Heart right ventricle (tissue), 16 donors: ENCODE measurements around the gene SLC26A9. TPM values are rescaled to one million over a fixed set of nuclear protein-coding genes. Genes with fewer than 3 reads are reported as not detected.

Experiments
- ATAC-seq, 8 donors: fragments of 200-7000 bp; cut with Tn5 transposase; one replicate each; pipeline ENCODE4 v1.9.1; 2020; ENCODE audit warnings: mild to moderate bottlenecking in 8 of 8, moderate library complexity in 8 of 8, moderate number of reproducible peaks in 1 of 8
- DNase-seq, 2 donors: peaks; one replicate each; pipeline ENCODE4 v3.0.0-alpha.2; 2020
- H3K27ac ChIP-seq, 10 donors: fragments of 200-600 bp; sonication (generic) in 2 of 10; one replicate each; pipeline versions ENCODE4 v1.5.0 to v1.8.0; 2020 to 2022; ENCODE audit warnings: mild to moderate bottlenecking in 3 of 10
- H3K27me3 ChIP-seq, 7 donors: fragments of 200-600 bp; one replicate each; pipeline ENCODE4 v1.8.0; 2021 to 2022; ENCODE audit warnings: mild to moderate bottlenecking in 2 of 7
- H3K36me3 ChIP-seq, 9 donors: fragments of 200-600 bp; sonication (generic) in 1 of 9; one replicate each; pipeline versions ENCODE4 v1.5.0 to v1.8.0; 2020 to 2022; ENCODE audit warnings: mild to moderate bottlenecking in 2 of 9
- H3K4me1 ChIP-seq, 9 donors: fragments of 200-600 bp; sonication (generic) in 1 of 9; one replicate each; pipeline versions ENCODE4 v1.5.0 to v1.8.0; 2020 to 2022; ENCODE audit warnings: mild to moderate bottlenecking in 4 of 9
- H3K4me3 ChIP-seq, 10 donors: fragments of 200-600 bp; sonication (generic) in 2 of 10; one replicate each; pipeline versions ENCODE4 v1.5.0 to v1.8.0; 2020 to 2022; ENCODE audit warnings: mild to moderate bottlenecking in 7 of 10, moderate library complexity in 2 of 10
- H3K9me3 ChIP-seq, 11 donors: fragments of 200-600 bp in 10 of 11; sonication (generic) in 2 of 11; one replicate each; pipeline versions ENCODE4 v1.5.0 to v1.8.0; 2013 to 2022; ENCODE audit warnings: mild to moderate bottlenecking in 2 of 11, control low read depth in 1 of 11, moderate library complexity in 1 of 11
- WGBS, 2 donors: extraction: QIAGEN DNeasy Blood & Tissue Kit; methylation state at CpG; one replicate each; pipeline ENCODE4 v1.1.7; 2013; ENCODE audit warnings: inconsistent platforms in 1 of 2; 5-methylcytosine and 5-hydroxymethylcytosine counted together
- intact Hi-C, 10 donors: fragments of 100-400 bp; cut with DNase I; formaldehyde crosslinking; loops; one replicate each; pipeline versions ENCODE4 v1.11.1 to v1.14.2; 2022
- polyA plus RNA-seq, 2 donors: library from polyadenylated mRNA; stranded (reverse); fragments of 200-250 nt; gene quantifications; one replicate each; pipeline ENCODE4 v1.2.3, GENCODE V29; 2013
- total RNA-seq, 10 donors: library from RNA; stranded (reverse); fragmentation: NEBNext Ultra II Directional in 3 of 10; extraction: Animal tissue kit (Norgen Biotek cat#: 25700) in 3 of 10; gene quantifications; one replicate each; pipeline versions ENCODE4 v1.2.1 to v1.2.4, GENCODE V29; 2021 to 2023
- TF ChIP-seq, protein P1 (sequence below), 9 donors: fragments of 200-600 bp; sonication (generic) in 2 of 9; IDR thresholded peaks; one replicate each; pipeline versions ENCODE4 v1.5.0 to v1.8.0; 2021 to 2022; ENCODE audit warnings: antibody characterized with exemption in 9 of 9, mild to moderate bottlenecking in 5 of 9, moderate library complexity in 1 of 9
- donor health status: Arrhythmogenic right ventricular cardiomyopathy.
- donor health status: ischemic (EF 13 %, LVEDD 7.1; RV severe dilation, severe dysfunction).
- donor health status: healthy with polysubstance abuse.
- donor health status: DM: no; HTN: yes; CAD: no.
- donor health status: DM: no; HTN: no; CAD: no.
- donor health status: ischemic (EF 25% LVEDD 6.9; RV normal size, moderate dysfunction).
- donor health status: ischemic (EF 25% LVEDD 5.7; RV mildly dilated, moderate dysfunction).
- donor health status: healthy.
- donor health status: DM: yes; HTN: yes; CAD: no.
- donor health status: Ischemic cardiomyopathy.
- donor health status: ischemic (EF 35%, LVEDD 5.7; RV mildly dilated, moderate dysfunction).
- donor health status: nonischemic (EF 11% LVEDD 7.7; RV severe dilation, severe dysfunction).
- donor health status: DM: yes; HTN: yes; CAD: no.
- donor health status: PGD.
- donor health status: ischemic (EF 29% LVEDD 5.4; RV normal size, mild dysfunction).
- donor health status: nonischemic (EF 23%, LVEDD 6.1; RV moderate dilation, normal function).

Gene SLC26A9
- total and polyA plus RNA-seq, 12 donors: 3.3 to 41.1 (median 12.7) TPM

DNA sequence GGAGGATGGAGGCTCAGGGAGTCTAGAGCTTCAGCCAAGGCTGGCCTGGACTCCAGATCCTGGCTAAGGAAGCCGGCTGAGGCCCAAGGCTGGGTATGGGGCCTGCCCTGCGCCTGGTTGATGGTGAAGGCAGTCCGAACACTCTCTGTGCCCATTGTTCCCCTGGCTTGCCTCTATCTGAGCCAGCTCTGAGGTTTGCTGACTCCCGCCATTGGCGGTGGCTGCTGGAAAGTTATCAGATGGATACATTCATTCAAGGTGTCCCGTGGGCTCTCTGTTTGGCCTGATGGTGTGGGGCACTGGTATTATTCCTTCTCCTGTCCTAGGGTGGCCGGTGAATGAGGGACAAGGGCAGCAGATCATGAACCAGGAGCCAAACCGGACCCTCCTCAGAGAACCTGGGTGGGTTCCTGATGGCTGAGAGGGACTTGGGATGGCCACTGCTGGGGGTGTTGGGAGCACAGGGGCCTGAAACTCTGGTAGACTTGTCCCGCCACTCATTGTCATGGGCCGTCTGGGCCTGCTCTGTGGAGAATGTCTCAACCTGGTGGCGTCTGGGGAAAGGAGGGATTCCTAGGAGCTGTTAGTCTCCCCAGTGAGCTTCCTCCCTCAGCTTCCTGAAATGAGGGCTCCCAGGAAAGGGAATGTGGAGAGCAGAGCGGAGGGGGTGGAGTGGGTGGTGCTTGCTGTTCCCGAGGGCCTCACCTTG lies 22.2 kb downstream of the SLC26A9 start:
- Histone ChIP-seq H3K27ac (peak overlapping the region in 7 of 10 donors; percentile 66 to 90 (median 81)), H3K4me1 (peaks cover 0 to 49% (median 33%) of the 10 kb centered on the region in 9 donors), H3K27me3 (no peaks in the 10 kb centered on the region), H3K9me3 (no peaks in the 10 kb centered on the region), H3K4me3 (no peak overlapping the region), H3K36me3 (no peaks in the 10 kb centered on the region)
- TF ChIP-seq, protein P1, sequence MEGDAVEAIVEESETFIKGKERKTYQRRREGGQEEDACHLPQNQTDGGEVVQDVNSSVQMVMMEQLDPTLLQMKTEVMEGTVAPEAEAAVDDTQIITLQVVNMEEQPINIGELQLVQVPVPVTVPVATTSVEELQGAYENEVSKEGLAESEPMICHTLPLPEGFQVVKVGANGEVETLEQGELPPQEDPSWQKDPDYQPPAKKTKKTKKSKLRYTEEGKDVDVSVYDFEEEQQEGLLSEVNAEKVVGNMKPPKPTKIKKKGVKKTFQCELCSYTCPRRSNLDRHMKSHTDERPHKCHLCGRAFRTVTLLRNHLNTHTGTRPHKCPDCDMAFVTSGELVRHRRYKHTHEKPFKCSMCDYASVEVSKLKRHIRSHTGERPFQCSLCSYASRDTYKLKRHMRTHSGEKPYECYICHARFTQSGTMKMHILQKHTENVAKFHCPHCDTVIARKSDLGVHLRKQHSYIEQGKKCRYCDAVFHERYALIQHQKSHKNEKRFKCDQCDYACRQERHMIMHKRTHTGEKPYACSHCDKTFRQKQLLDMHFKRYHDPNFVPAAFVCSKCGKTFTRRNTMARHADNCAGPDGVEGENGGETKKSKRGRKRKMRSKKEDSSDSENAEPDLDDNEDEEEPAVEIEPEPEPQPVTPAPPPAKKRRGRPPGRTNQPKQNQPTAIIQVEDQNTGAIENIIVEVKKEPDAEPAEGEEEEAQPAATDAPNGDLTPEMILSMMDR (IDR thresholded peaks at IDR 0.05): no peak
- WGBS, 2 donors: 76 to 84% methylated on average over 13 of the region's 13 CpGs
- DNase-seq: no peak
- intact Hi-C loops: loop anchor here in 2 of 10 donors (2.0 to 10.0 kb wide), 2 partner anchors 56 to 184 kb away; no protein-coding TSS in a partner anchor
- no peak for ATAC-seq

DNA sequence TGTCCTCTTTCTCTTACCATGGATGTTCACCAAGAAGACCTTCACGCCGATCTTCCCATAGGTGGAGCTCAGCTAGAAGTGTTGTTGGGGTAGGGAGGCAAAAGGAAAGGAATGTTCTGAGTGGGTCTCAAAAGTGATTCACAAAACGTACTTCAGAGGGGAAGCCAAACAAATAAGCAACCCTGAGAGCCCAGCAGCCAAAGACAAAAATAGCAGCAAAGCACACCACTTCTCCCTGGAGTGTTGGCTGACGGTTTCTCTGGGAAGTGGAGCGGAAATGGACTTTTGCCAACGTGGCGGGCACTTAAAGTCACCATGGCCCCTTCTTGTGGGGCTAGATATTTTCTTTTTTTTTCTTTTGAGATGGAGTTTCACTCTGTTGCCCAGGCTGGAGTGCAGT lies 23.1 kb downstream of the SLC26A9 start:
- intact Hi-C loops: loop anchor here in 2 of 10 donors (2.0 to 10.0 kb wide), 2 partner anchors 57 to 185 kb away; no protein-coding TSS in a partner anchor
- peak; percentile 16 to 79 (median 60) for ATAC-seq
- Histone ChIP-seq H3K4me3 (peak overlapping the region in 5 of 10 donors; percentile 2 to 26 (median 9)), H3K4me1 (peaks cover 0 to 57% (median 33%) of the 10 kb centered on the region in 9 donors), H3K27me3 (no peaks in the 10 kb centered on the region), H3K36me3 (no peaks in the 10 kb centered on the region), H3K9me3 (no peaks in the 10 kb centered on the region), H3K27ac (peak overlapping the region; percentile 66 to 90 (median 81))
- DNase-seq: peak; percentile 59 to 72
- 11 to 16% methylated on average over 7 of the region's 7 CpGs for WGBS, 2 donors
- TF ChIP-seq, protein P1 (IDR thresholded peaks at IDR 0.05): peak in 1 of 9 donors; percentile 8

DNA sequence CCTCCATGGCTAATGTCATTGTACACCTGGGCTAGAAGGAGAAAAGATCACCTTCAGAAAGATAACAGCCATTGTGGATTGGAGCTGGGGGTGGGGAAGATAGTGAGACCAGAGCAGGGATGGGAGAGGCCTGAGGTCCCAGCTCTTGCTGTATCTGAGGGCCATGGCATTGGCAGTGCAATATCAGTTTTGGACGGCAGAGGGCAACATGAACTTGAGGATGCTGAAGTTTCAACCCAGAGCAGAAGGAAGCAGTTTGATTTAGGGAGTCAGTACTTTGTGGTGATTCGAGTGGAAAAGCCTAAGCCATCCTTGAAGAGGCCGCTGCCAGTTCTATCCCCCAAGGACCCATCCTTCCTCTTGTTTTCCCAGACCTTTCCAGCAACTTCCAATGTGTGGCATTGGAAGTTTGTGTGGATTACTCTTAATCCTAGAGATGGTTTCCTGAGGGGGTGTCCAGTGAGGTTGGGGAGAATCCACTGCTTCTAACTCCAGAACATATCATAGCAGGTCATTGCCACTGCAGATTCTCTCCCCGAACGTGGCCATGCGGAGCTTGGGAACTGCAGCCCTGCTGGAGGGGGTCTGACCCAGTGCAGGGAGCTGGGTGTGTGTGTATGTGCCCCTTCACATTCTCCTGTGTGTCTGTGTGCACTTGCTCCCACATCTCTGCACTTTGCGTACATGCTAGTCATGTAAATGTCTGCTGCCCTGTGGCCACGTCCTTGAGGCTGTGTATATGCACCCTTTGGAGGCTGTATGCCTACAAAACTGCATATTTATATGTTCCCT lies 24.1 kb downstream of the SLC26A9 start:
- peak; percentile 71 to 88 for DNase-seq
- no peaks in the 10 kb centered on the region for H3K9me3 ChIP-seq
- peak overlapping the region; percentile 67 to 90 (median 82) for H3K27ac ChIP-seq
- ATAC-seq: peak; percentile 35 to 77 (median 66)
- H3K4me1 ChIP-seq: peaks cover 4 to 68% (median 35%) of the 10 kb centered on the region in 9 donors
- intact Hi-C loops: loop anchor here (1.0 to 10.0 kb wide), 12 partner anchors 58 to 254 kb away; partner anchors contain the start of gene SLC41A1 (in 4 of the 10)
- H3K4me3 ChIP-seq: peak overlapping the region in 5 of 10 donors; percentile 2 to 26 (median 9)
- no peaks in the 10 kb centered on the region for H3K27me3 ChIP-seq
- 37 to 40% methylated on average over 8 of the region's 8 CpGs for WGBS, 2 donors
- H3K36me3 ChIP-seq: no peaks in the 10 kb centered on the region
- TF ChIP-seq, protein P1 (IDR thresholded peaks at IDR 0.05): peak; percentile 81 to 95 (median 90)
